Mesenchymal stem cell (in vitro differentiated cells and primary cell): ENCODE results near the gene NDUFAF8.

Experiments
- DNase-seq: peaks from one replicate; pipeline ENCODE4 v3.0.0-alpha.2; 2013
- H2AFZ ChIP-seq: one replicate; pipeline ENCODE4 v1.6.1; 2013; ENCODE audit warnings: low read depth, mild to moderate bottlenecking, control low read depth, inconsistent platforms, low read length, moderate library complexity
- H2AK5ac ChIP-seq: 2 replicates; pipeline ENCODE4 v1.6.1; 2013; ENCODE audit warnings: low read length, moderate library complexity, mild to moderate bottlenecking, inconsistent platforms; ENCODE audit not compliant: severe bottlenecking
- H2BK120ac ChIP-seq: one replicate; pipeline ENCODE4 v1.6.1; 2013; ENCODE audit warnings: low read depth, mild to moderate bottlenecking, inconsistent platforms, low read length, moderate library complexity
- H2BK12ac ChIP-seq, 2 experiments: one replicate each; pipeline ENCODE4 v1.6.1; 2013; ENCODE audit warnings: inconsistent platforms in 2 of 2, low read length in 2 of 2, mild to moderate bottlenecking in 2 of 2, moderate library complexity in 2 of 2, control low read depth in 1 of 2
- H2BK15ac ChIP-seq: one replicate; pipeline ENCODE4 v1.6.1; 2013; ENCODE audit warnings: mild to moderate bottlenecking, low read depth, inconsistent platforms; ENCODE audit not compliant: poor library complexity, severe bottlenecking
- H2BK5ac ChIP-seq: 2 replicates; pipeline ENCODE4 v1.6.1; 2013; ENCODE audit warnings: low read depth, mild to moderate bottlenecking, low read length, control low read depth, inconsistent platforms; ENCODE audit not compliant: poor library complexity, severe bottlenecking
- H3K14ac ChIP-seq, 2 experiments: one replicate each; pipeline ENCODE4 v1.6.1; 2013; ENCODE audit warnings: inconsistent platforms in 2 of 2, low read length in 2 of 2, control low read depth in 1 of 2, mild to moderate bottlenecking in 1 of 2, moderate library complexity in 1 of 2
- H3K18ac ChIP-seq, 2 experiments: one replicate each; pipeline ENCODE4 v1.6.1; 2013; ENCODE audit warnings: inconsistent platforms in 2 of 2, low read length in 2 of 2, control low read depth in 1 of 2, low read depth in 1 of 2, mild to moderate bottlenecking in 1 of 2
- H3K23ac ChIP-seq, 2 experiments: one replicate each; pipeline ENCODE4 v1.6.1; 2013; ENCODE audit warnings: inconsistent platforms in 2 of 2, low read length in 2 of 2, mild to moderate bottlenecking in 2 of 2, moderate library complexity in 2 of 2, control low read depth in 1 of 2
- H3K27ac ChIP-seq: 2 replicates; pipeline ENCODE4 v1.5.1; 2013; ENCODE audit warnings: mild to moderate bottlenecking, moderate library complexity, low read length, control low read depth, inconsistent platforms; ENCODE audit not compliant: poor library complexity, severe bottlenecking
- H3K27me3 ChIP-seq, 2 experiments: 2 replicates each; pipeline versions ENCODE4 v1.6.1 to v1.7.0; 2013; ENCODE audit warnings: low read length in 2 of 2, mild to moderate bottlenecking in 2 of 2, moderate library complexity in 2 of 2, control low read depth in 1 of 2, inconsistent platforms in 1 of 2; ENCODE audit not compliant: control insufficient read depth in 1 of 2, insufficient read depth in 1 of 2
- H3K36me3 ChIP-seq, 2 experiments: 2 replicates each; pipeline versions ENCODE4 v1.6.1 to v1.7.0; 2013; ENCODE audit warnings: low read length in 2 of 2, control low read depth in 1 of 2, inconsistent platforms in 1 of 2, low read depth in 1 of 2, mild to moderate bottlenecking in 1 of 2; ENCODE audit not compliant: insufficient read depth in 2 of 2, control insufficient read depth in 1 of 2
- H3K4ac ChIP-seq, 2 experiments: one replicate each; pipeline ENCODE4 v1.6.1; 2013; ENCODE audit warnings: inconsistent platforms in 2 of 2, low read length in 2 of 2, mild to moderate bottlenecking in 2 of 2, moderate library complexity in 2 of 2, control low read depth in 1 of 2, low read depth in 1 of 2
- H3K4me1 ChIP-seq: 2 replicates; pipeline ENCODE4 v1.6.1; 2013; ENCODE audit warnings: low read depth, low read length, control low read depth; ENCODE audit not compliant: control insufficient read depth, insufficient read depth
- H3K4me2 ChIP-seq: 2 replicates; pipeline ENCODE4 v1.6.1; 2013; ENCODE audit warnings: low read length, mild to moderate bottlenecking, inconsistent platforms; ENCODE audit not compliant: poor library complexity, severe bottlenecking
- H3K4me3 ChIP-seq, 2 experiments: 2 replicates each; pipeline versions ENCODE4 v1.5.1 to v1.7.0; 2013; ENCODE audit warnings: low read length in 2 of 2, mild to moderate bottlenecking in 2 of 2, control low read depth in 1 of 2, low read depth in 1 of 2; ENCODE audit not compliant: insufficient read depth in 1 of 2
- H3K79me1 ChIP-seq: replicated peaks from 2 replicates; pipeline ENCODE4 v1.6.1; 2013; ENCODE audit warnings: mild to moderate bottlenecking, control low read depth, low read length, inconsistent platforms; ENCODE audit not compliant: poor library complexity, severe bottlenecking
- H3K9ac ChIP-seq: 2 replicates; pipeline ENCODE4 v1.7.0; 2013; ENCODE audit warnings: mild to moderate bottlenecking, low read length, moderate library complexity
- H3K9me3 ChIP-seq: 2 replicates; pipeline ENCODE4 v1.7.0; 2013; ENCODE audit warnings: mild to moderate bottlenecking, low read length; ENCODE audit not compliant: control insufficient read depth
- H4K8ac ChIP-seq: one replicate; pipeline ENCODE4 v1.6.1; 2013; ENCODE audit warnings: inconsistent platforms, mild to moderate bottlenecking, low read length, moderate library complexity
- H4K91ac ChIP-seq: one replicate; pipeline ENCODE4 v1.6.1; 2013; ENCODE audit warnings: mild to moderate bottlenecking, low read length, inconsistent platforms
- WGBS: methylation state at CpG from one replicate; pipeline ENCODE4 v1.1.7; 2013; ENCODE audit warnings: mixed read lengths; 5-methylcytosine and 5-hydroxymethylcytosine counted together

Gene NDUFAF8

GRCh38 chr17:81286491-81287145 is 47.5 kb downstream of the NDUFAF8 start:
- Histone ChIP-seq H3K14ac (no peak overlapping the region), H3K9ac (no peak overlapping the region), H3K4me3 (no peak overlapping the region), H2BK15ac (no peak overlapping the region), H3K18ac (no peak overlapping the region), H3K23ac (no peak overlapping the region), H3K4me1 (peaks cover 4% of the 10 kb centered on the region), H3K4ac (no peak overlapping the region), H3K27ac (no peak overlapping the region), H2BK12ac (no peak overlapping the region), H3K79me1 (peaks cover 54% of the 10 kb centered on the region), H3K9me3 (no peaks in the 10 kb centered on the region), H4K8ac (no peak overlapping the region), H2AK5ac (no peak overlapping the region), H3K36me3 (peaks cover 34 to 67% of the 10 kb centered on the region in 2 experiments), H3K27me3 (no peaks in the 10 kb centered on the region), H4K91ac (no peak overlapping the region), H2BK5ac (no peak overlapping the region), H2BK120ac (no peak overlapping the region), H2AFZ (no peak overlapping the region), H3K4me2 (no peak overlapping the region)
- no peak for DNase-seq
- WGBS = 96% methylated on average over 23 of the region's 23 CpGs

GRCh38 chr17:81287152-81287551 is 48.0 kb downstream of the NDUFAF8 start:
- H3K4me3 ChIP-seq = no peak overlapping the region
- no peak overlapping the region for H2BK15ac ChIP-seq
- H3K27me3 ChIP-seq = no peaks in the 10 kb centered on the region
- 96% methylated on average over 21 of the region's 21 CpGs for WGBS
- peaks cover 6% of the 10 kb centered on the region for H3K4me1 ChIP-seq
- no peak overlapping the region for H3K4ac ChIP-seq
- no peak overlapping the region for H3K27ac ChIP-seq
- no peak overlapping the region for H2BK120ac ChIP-seq
- H3K23ac ChIP-seq = no peak overlapping the region
- H2BK12ac ChIP-seq = no peak overlapping the region
- H3K4me2 ChIP-seq = no peak overlapping the region
- H2AFZ ChIP-seq = no peak overlapping the region
- DNase-seq = no peak
- H3K36me3 ChIP-seq = peaks cover 28 to 62% of the 10 kb centered on the region in 2 experiments
- H4K8ac ChIP-seq = no peak overlapping the region
- no peak overlapping the region for H2BK5ac ChIP-seq
- H3K9ac ChIP-seq = no peak overlapping the region
- H3K18ac ChIP-seq = no peak overlapping the region
- H3K14ac ChIP-seq = no peak overlapping the region
- no peak overlapping the region for H2AK5ac ChIP-seq
- H3K9me3 ChIP-seq = no peaks in the 10 kb centered on the region
- H3K79me1 ChIP-seq = peaks cover 54% of the 10 kb centered on the region
- no peak overlapping the region for H4K91ac ChIP-seq

GRCh38 chr17:81287741-81288430 is 48.8 kb downstream of the NDUFAF8 start:
- no peak overlapping the region for H3K18ac ChIP-seq
- H2AFZ ChIP-seq = no peak overlapping the region
- no peak overlapping the region for H3K23ac ChIP-seq
- H3K36me3 ChIP-seq = peaks cover 22 to 58% of the 10 kb centered on the region in 2 experiments
- H4K8ac ChIP-seq = no peak overlapping the region
- H2BK5ac ChIP-seq = no peak overlapping the region
- H3K27me3 ChIP-seq = no peaks in the 10 kb centered on the region
- no peak overlapping the region for H4K91ac ChIP-seq
- H3K4ac ChIP-seq = no peak overlapping the region
- no peak overlapping the region for H3K4me2 ChIP-seq
- H2BK15ac ChIP-seq = no peak overlapping the region
- H3K4me1 ChIP-seq = peaks cover 10% of the 10 kb centered on the region
- H3K14ac ChIP-seq = no peak overlapping the region
- H3K27ac ChIP-seq = no peak overlapping the region
- no peak overlapping the region for H3K9ac ChIP-seq
- no peaks in the 10 kb centered on the region for H3K9me3 ChIP-seq
- no peak overlapping the region for H2BK12ac ChIP-seq
- 98% methylated on average over 16 of the region's 16 CpGs for WGBS
- no peak overlapping the region for H2BK120ac ChIP-seq
- DNase-seq = no peak
- H3K79me1 ChIP-seq = peaks cover 51% of the 10 kb centered on the region
- no peak overlapping the region for H3K4me3 ChIP-seq
- no peak overlapping the region for H2AK5ac ChIP-seq

- Histone ChIP-seq H3K4me3 (no peak overlapping the region), H3K27ac (no peak overlapping the region), H4K91ac (no peak overlapping the region), H3K9ac (no peak overlapping the region), H2BK120ac (no peak overlapping the region), H3K27me3 (no peaks in the 10 kb centered on the region), H3K79me1 (peaks cover 51% of the 10 kb centered on the region), H2BK15ac (no peak overlapping the region), H3K9me3 (no peaks in the 10 kb centered on the region), H3K18ac (no peak overlapping the region), H3K14ac (no peak overlapping the region), H3K4me1 (peaks cover 10% of the 10 kb centered on the region), H3K23ac (no peak overlapping the region), H2BK5ac (no peak overlapping the region), H2BK12ac (no peak overlapping the region), H3K4ac (no peak overlapping the region), H3K4me2 (no peak overlapping the region), H3K36me3 (peaks cover 18 to 51% of the 10 kb centered on the region in 2 experiments), H2AK5ac (no peak overlapping the region), H4K8ac (no peak overlapping the region), H2AFZ (no peak overlapping the region)
- no peak for DNase-seq
- 96% methylated on average over 7 of the region's 8 CpGs for WGBS
Measured at GRCh38 chr17:81288715-81289114, 49.6 kb downstream of the NDUFAF8 start.
